GM18526 (cell line): ENCODE results near the gene SLC9C2.

Experiments used
- POLR2A ChIP-seq: IDR thresholded peaks from 3 replicates; pipeline ENCODE4 v1.6.1; 2011; ENCODE audit not compliant: insufficient read length; ENCODE audit errors: extremely low read depth

SLC9C2 gene, protein sequence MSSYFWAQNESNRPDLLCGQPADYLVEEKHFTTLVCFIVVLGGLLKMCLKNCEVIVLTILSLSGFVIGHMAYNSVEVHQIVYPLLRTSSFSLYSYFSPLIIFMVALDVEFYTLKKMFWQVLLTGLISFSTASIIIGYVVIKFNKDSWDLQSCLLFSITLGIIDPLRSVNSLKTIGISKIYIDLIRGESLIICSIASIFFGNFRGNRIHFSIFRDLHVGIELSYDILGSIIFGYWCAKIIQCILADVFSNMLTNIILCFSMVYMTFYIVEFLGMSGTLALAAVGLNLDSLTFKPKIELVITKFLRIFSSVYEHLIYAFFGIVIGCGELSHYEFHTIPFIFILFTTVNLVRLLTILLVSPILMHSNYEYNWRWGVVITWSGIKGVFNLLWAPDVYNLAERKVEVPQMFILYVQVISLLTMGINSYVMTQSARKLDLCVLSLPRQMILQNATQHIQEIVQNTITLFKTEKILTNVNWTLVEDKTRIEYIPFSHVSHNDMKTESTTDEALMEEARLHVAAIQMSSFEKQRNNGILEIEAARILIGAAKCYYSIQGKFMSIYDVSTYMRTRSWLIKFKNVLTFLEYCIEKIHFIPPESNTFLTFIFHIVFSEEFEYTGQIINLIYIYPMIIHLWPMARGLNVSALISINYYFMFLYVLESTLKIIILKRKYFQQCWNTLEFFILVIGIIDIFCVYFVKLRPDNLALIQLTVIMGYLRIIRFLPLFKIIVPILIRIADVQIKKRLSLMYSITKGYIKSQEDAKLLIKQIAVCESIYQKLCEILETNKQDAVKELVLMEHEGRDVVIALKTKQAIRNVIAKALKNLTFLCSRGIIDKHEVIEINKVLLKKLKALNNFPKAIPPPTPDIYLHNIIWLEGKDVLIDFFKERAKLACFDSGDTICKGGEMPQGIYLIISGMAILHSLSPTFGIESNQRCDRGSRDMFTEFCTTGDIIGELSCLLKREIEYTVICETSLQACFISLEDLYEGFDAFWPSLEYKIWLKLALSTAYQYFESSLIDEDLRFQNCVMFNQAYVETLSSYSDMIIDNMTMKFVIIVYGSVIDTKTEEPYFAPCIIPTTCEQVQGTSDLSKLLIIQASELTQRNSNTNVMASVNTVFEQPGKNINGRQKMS

DNA sequence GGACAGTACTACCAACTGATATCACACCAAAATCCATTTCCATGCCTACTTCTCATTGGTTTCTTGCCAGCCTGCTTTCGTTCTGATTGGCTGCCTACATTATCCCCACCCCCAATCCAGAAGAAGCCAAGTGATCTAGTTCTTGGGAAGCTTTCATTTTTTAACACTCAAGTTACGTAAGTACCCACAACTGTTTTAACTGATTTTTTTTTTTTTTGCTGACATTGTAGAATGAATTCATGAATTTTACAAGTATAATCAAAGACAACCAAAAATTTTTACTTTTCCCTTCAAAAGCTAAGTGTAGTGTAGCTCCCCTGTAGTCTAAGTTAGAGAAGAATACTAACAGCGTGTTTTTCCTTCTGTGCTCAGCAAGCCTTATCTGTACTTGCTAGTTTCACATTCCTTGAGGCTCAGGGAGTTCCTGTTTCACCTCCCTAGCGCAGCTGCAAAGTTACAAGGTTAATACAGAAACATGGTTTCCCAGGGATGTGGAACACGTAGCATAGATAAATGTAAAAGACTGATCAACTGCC, at the start of gene SLC9C2:
TSS of gene SLC9C2 (minus strand) at position 17 of the 536 bp plus-strand sequence. CDS start 1,296 bp downstream, outside the sequence.
- no peak for TF ChIP-seq POLR2A

DNA sequence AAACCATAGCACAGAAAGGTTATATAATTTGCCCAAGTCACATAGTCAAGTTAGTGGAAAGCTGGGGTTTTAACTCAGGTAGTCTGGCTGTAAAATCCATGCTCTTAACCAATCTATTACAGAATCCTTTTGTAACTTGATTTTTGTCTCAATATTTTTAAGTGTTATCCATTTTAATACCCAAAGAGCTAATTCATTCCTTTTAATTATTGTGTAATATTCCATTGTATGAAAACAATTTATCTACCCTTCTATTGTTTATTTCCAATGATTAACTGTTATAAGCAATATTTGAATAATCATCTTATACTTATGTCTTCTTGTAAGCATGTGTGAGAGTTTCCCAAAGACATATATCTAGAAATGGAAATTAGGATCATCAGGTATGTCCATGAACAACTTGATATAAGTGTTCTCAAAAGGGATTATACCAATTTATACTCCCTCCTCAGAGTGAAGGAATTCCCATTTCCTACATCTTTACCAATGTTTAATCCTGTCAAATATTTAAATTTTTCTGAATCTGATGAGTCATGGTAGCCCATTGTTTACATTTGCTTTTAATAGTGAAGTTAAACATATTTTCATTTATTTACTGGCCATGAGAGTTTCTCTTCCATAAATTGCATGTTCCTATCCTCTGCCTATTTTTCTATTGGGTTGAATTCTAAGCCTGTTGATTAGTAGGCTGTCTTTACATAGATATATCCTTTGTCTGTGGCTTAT, 46.2 kb upstream of the SLC9C2 start:
- TF ChIP-seq POLR2A: no peak

DNA sequence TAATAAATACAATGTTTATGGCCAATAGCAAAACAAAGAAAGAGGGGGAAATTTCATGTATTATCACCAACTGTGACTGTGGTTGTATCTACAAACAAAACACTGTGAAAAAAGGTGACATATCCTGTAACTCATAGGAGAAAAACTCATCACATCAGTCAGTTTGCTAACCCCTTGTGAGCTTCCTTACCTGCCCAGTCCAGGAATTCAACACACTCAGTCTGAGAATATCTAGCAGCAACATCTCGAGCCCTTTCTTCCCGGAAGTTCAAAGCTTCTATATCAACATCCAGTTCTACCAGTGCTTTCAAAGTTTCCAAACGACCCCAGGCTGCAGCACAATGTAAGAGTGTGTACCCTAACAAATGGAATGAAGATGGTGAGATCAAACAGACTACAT, 43.8 kb upstream of the SLC9C2 start:
- no peak for TF ChIP-seq POLR2A

DNA sequence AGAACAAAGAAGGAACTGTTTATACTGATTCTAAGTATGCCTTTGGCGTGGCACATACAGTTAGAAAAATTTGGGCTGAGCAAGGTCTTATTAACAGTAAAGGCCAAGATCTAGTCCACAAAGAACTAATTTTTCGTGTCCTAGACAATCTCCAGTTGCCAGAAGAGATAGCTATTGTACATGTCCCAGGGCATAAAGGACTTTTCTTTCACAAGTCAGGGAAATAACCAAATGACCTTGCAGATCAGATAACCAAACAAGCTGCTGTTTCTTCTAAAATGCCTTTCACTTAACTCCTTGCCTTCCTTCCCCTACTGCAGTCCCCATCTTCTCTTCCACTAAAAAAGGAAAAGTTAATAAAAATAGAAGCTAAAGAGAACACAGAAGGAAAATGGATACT, 36.2 kb upstream of the SLC9C2 start:
- no peak for TF ChIP-seq POLR2A

DNA sequence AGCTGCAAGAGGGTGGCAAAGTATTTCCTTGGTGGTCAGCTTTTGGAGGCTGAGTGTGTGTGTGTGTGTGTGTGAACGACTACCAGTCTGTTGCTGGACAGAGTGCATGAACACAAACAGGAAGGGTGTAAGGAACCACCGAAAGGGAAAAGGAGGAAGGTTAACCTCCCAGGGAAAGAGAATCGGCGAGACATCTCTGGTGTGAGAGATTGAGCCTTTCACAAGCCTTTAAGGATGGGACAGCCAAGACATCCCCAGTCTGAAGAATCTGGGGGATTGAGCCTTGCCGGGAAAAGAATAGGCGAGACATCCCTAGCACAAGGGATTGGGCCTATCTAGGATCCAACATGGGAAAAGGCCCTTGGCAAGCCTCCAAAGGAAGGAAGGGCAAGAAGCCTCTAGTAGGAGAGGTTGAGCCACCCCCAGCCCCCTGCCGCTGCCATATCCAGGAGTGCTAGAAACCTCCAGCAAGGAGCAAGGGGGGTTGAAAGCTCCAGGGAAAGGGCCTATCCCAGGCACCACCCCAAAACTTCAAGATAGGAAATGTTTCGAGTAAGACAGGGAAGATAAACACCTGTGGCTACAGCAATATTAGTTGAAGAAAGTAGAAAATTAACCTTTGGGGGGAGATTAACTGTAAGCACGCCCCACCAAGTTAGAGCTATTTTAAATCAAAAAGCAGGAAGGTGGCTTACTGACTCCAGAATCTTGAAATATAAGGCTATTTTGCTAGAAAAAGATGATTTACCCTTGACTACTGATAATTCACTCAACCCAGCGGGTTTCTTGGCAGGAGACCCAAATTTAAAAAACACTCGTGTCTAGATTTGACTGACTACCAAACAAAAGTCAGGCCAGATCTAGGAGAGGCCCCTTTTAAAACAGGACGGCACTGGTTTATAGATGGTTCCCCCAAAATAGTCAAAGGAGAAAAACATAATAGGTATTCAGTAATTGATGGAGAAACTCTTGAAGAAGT, 35.5 kb upstream of the SLC9C2 start:
- TF ChIP-seq POLR2A: no peak

DNA sequence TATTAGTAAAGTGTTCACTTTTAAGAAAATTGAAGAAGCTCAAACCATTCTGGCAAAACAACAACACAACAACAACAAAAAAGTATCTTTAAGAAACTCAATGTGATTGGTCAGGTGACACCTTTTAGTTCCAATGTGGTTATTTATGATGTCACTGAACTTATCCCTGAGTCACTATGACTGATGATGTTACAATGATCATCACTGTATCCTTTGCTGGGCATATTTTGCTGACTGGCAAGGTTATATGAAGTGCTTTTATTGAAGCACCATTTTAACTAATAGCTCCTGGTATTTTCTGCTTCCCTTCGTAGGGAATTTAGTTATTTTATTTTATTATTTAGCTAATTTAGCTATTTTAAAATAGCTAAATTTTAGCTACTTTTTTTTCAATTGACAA, 32.2 kb upstream of the SLC9C2 start, which contains the start of gene TEX50:
TSS of gene TEX50 (plus strand) at position 223 of the 400 bp plus-strand sequence. CDS start 184 bp downstream, outside the sequence.
- no peak for TF ChIP-seq POLR2A

DNA sequence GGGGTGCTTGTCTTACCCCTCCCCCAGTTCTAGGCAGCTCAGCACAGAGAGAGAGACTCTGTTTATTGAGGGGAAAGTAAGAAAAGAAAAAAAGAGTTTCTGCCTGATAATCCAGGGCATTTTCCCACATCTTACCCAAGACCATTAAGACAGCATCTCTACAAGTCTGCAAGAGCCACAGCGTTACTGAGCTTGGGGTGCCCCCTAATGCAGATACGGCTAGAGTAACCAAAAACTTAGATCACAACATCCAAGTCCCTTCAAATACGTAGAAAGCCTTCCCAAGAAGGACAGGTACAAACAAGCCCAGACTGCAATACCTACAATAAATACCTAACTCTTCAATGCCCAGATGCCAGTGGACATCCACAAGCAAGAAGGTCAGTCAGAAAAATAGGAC, 26.0 kb upstream of the SLC9C2 start:
- no peak for TF ChIP-seq POLR2A

DNA sequence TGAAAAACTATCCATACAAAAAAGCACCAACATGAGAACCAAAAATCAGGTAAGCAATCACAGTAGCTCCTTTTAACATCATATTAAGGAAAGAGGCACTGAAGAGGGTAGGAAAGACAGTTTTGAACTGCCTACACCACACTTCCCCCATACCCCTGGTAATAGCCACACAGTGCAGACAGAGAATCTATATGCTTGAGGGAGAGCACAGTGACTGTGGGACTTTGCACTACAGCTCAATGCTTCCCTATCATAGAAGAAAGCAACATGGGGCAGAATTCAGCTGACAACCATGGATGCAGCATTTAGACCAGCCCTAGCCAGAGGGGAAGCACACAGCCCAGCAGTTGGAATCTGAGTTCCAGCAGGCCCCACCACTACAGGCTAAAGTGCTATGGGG, 24.4 kb upstream of the SLC9C2 start:
- TF ChIP-seq POLR2A: no peak

DNA sequence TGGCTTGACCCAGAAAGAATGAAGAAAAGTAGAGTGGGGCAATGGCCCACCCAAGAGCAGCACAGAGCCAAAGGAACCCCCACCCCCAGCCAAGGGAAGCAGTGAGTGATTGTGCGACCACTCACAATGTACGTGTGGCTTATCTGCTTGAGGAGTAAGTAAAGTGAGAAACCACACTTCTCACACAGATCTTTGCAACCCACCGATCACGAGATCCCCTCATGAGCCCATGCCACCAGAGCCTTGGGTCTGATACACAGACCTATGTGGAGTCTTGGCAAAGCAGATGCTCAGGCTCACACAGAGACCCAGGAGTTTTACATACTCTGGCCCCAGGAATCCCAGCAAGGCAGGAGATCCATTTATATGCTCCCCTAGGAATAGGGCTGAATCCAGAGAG, 14.0 kb upstream of the SLC9C2 start:
- TF ChIP-seq POLR2A: no peak

DNA sequence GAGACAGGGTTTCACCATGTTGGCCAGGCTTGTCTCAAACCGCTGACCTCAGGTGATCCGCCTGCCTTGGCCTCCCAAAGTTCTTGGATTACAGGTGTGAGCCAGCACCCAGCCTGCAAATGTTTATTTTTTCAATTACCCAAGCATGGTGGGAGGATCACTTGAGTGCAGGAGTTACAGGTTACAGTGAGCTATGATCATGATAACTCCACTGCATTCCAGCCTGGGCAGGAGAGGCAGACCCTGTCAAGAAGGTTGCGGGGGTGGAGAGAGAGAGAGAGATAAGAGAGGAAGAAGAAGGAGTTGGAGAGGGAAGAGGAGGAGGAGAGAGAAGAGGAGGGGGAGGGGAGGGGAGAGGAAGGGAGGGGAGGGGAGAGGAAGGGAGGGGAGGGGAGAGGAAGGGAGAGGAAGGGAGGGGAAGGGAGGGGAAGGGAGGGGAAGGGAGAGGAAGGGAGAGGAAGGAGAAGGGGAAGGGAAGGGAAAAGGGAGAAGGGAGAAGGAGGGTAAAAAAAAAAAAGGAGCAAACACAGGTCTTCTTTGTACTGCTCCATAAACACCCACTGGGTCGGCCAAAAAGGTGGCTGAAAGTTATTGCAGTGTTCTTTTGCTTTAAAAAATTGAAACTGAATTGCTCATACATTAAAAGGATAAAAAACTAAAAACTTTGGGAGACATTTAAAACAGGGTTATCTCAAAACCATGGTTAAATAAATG, 5.8 kb upstream of the SLC9C2 start:
- TF ChIP-seq POLR2A: no peak

DNA sequence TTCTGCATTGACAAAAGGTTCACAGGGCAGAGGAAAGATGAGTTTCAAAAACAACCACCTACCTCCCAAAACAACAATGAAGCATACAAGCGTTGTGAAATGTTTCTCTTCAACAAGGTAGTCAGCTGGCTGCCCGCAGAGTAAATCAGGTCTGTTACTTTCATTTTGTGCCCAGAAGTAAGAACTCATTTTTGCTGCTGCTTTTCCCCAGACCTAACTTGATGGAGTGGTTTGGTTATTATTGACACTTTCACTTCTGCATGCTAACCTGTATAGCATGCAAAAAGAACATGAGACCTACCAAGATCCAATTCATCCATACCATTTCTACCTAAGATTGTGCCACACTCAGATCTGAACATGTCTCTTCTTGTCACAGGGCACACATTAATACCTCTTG, 1.3 kb downstream of the SLC9C2 start:
- TF ChIP-seq POLR2A: no peak

DNA sequence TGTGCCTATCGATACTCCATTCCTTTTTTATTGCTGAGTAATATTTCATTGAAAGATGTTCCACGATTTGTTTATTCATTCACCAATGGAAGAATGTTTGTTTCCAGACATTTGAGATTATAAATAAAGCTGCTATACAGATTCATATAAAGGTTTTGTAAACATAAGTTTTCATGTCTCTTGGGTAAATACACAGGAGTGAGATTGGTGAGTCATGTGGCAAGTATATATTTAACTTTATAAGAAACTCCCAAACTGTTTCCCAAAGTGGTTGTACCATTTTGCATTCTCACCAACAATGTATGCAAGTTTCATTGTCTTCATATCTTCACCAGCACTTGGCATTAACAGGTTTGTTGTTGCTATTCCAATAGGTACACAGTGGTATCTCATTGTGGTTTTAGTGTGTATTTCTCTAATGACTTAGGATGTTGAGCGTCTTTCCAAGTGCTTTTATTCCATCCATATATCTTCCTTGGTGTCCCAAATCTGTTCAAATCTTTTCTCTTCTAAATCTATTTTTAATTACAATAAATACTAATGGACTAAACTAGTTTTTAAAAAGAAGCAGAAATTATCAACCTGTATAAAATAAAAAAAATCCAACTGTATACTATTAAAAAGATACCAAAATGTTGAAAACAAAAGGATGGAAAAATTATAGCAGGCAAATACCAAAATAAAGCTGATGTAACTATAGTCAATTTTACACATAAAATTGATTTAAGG, 6.6 kb downstream of the SLC9C2 start:
- TF ChIP-seq POLR2A: no peak
